ENCODE data around the gene FLOT2.
A peak's percentile ranks its signal among the peaks of the same experiment; 100 is the strongest.

The FLOT2 gene

DNA sequence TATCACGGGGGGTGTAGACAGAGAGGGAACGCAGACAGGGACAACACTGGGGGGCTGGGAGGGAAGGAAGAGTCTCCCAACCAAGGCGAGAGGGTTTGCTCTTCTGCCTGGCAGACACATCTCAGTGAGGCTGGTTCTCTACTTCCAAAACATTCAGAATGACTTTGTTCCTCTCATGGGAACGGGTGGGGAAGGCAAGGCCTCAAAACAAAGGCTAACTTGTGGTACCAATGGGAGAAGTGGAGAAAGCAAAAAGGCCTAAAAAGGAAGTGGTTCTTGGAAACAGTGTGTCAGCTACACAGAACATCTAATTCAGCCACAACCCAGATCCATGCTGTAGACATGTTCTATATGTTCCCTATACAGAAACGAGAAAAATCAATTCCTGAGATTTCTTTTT lies 7.5 kb downstream of the FLOT2 start:
- H3K9me2 ChIP-seq (replicated peaks; ENCODE audit: control insufficient read depth, low read length), result no peaks in the 10 kb centered on the region
- H3K4me3 ChIP-seq (ENCODE audit: low read length), result no peak overlapping the region
- peaks cover 10% of the 10 kb centered on the region for H3F3A ChIP-seq (ENCODE audit: control insufficient read depth, insufficient read depth)
- no peak for TF ChIP-seq EZH2phosphoT487 (IDR thresholded peaks at IDR 0.05; ENCODE audit: borderline replicate concordance, low read length)
- TF ChIP-seq, protein P1, sequence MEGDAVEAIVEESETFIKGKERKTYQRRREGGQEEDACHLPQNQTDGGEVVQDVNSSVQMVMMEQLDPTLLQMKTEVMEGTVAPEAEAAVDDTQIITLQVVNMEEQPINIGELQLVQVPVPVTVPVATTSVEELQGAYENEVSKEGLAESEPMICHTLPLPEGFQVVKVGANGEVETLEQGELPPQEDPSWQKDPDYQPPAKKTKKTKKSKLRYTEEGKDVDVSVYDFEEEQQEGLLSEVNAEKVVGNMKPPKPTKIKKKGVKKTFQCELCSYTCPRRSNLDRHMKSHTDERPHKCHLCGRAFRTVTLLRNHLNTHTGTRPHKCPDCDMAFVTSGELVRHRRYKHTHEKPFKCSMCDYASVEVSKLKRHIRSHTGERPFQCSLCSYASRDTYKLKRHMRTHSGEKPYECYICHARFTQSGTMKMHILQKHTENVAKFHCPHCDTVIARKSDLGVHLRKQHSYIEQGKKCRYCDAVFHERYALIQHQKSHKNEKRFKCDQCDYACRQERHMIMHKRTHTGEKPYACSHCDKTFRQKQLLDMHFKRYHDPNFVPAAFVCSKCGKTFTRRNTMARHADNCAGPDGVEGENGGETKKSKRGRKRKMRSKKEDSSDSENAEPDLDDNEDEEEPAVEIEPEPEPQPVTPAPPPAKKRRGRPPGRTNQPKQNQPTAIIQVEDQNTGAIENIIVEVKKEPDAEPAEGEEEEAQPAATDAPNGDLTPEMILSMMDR (IDR thresholded peaks at IDR 0.05; ENCODE audit: low read depth, low read length, poor library complexity, severe bottlenecking), result no peak
- H3K9me3 ChIP-seq (ENCODE audit: control insufficient read depth, insufficient read depth, low read length), result no peaks in the 10 kb centered on the region
- no peaks in the 10 kb centered on the region for H3K27me3 ChIP-seq (ENCODE audit: control insufficient read depth, low read length)
- no peak overlapping the region for H3K27ac ChIP-seq (ENCODE audit: low read depth, low read length)
- H3K4me1 ChIP-seq (ENCODE audit: control insufficient read depth, low read length), result peaks cover 66% of the 10 kb centered on the region
- peaks cover 23% of the 10 kb centered on the region for H3K79me2 ChIP-seq (ENCODE audit: control insufficient read depth, low read length)
- H4K20me1 ChIP-seq (ENCODE audit: control insufficient read depth, insufficient read depth, low read depth, low read length), result no peaks in the 10 kb centered on the region; the same call in 1 of the 2 replicates
- H3K36me3 ChIP-seq (ENCODE audit: control insufficient read depth, low read length), result peaks cover 24% of the 10 kb centered on the region
- H3K4me2 ChIP-seq (ENCODE audit: low read length), result no peak overlapping the region

DNA sequence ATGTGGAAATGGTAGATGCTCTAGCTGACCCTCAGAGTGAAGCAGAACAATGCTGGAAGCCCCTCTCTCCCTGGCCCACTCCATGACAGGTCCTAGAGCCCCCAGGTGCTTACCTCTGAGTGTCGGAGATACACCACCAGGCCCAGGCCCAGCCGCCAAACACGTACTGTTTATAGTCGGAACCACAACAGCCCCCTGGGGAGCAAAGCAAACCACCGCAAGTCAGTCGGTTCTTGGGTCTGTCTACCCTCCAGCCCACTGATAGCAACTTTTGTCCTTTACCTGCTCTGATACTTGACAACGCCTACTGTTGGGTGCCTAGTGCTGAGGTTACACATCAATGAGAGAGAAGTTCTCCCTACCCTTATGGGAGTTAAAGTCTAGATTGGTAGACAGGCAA lies 8.7 kb downstream of the FLOT2 start:
- Histone ChIP-seq H3K27ac (ENCODE audit: low read depth, low read length) (no peak overlapping the region), H3K79me2 (ENCODE audit: control insufficient read depth, low read length) (peaks cover 18% of the 10 kb centered on the region), H4K20me1 (ENCODE audit: control insufficient read depth, insufficient read depth, low read depth, low read length) (no peaks in the 10 kb centered on the region; the same call in 1 of the 2 replicates), H3K9me3 (ENCODE audit: control insufficient read depth, insufficient read depth, low read length) (no peaks in the 10 kb centered on the region), H3K4me1 (ENCODE audit: control insufficient read depth, low read length) (peaks cover 56% of the 10 kb centered on the region), H3K9me2 (replicated peaks; ENCODE audit: control insufficient read depth, low read length) (no peaks in the 10 kb centered on the region), H3K4me3 (ENCODE audit: low read length) (no peak overlapping the region), H3K4me2 (ENCODE audit: low read length) (peak overlapping the region; percentile 6), H3K27me3 (ENCODE audit: control insufficient read depth, low read length) (no peaks in the 10 kb centered on the region), H3K36me3 (ENCODE audit: control insufficient read depth, low read length) (peaks cover 21% of the 10 kb centered on the region), H3F3A (ENCODE audit: control insufficient read depth, insufficient read depth) (peaks cover 7% of the 10 kb centered on the region)
- TF ChIP-seq EZH2phosphoT487 (IDR thresholded peaks at IDR 0.05; ENCODE audit: borderline replicate concordance, low read length), result no peak
- TF ChIP-seq, protein P1 (IDR thresholded peaks at IDR 0.05; ENCODE audit: low read depth, low read length, poor library complexity, severe bottlenecking), result no peak

DNA sequence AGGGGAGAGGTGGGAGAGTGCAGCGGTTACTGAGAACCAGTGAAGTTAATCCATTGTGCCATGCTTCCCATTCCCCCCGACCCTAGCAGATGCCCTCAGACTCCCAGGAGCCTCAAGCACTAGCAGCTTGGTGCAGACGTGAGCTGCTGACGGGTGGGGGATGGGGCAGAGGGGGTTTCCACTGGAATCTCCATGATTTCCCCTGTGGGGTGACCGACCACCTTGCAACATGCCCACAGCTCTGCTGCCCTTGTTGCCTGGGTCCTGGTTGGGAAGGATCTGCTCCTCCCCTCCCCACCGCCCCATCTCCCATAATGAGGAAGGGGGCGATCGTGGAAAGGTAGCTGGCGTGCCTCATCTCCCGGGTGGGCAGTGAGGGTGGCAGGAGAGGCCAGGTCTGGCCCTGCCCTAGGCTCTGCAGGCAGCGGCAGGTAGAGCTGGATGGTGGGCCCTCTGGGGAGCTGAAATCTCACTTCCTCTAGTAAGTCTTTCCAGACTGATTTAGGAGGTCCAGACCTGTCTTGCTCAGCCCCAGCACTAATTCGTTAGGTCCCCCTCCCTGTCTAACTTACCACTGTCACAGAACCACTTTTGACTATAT lies 9.6 kb downstream of the FLOT2 start:
- Histone ChIP-seq H3K4me3 (ENCODE audit: low read length) (no peak overlapping the region), H3K9me3 (ENCODE audit: control insufficient read depth, insufficient read depth, low read length) (no peaks in the 10 kb centered on the region), H3F3A (ENCODE audit: control insufficient read depth, insufficient read depth) (peaks cover 3% of the 10 kb centered on the region; the same call in 1 of the 2 replicates), H3K9me2 (replicated peaks; ENCODE audit: control insufficient read depth, low read length) (no peaks in the 10 kb centered on the region), H3K79me2 (ENCODE audit: control insufficient read depth, low read length) (peaks cover 14% of the 10 kb centered on the region), H3K27me3 (ENCODE audit: control insufficient read depth, low read length) (no peaks in the 10 kb centered on the region), H3K4me2 (ENCODE audit: low read length) (no peak overlapping the region), H3K27ac (ENCODE audit: low read depth, low read length) (no peak overlapping the region), H4K20me1 (ENCODE audit: control insufficient read depth, insufficient read depth, low read depth, low read length) (no peaks in the 10 kb centered on the region; the same call in 1 of the 2 replicates), H3K36me3 (ENCODE audit: control insufficient read depth, low read length) (peaks cover 15% of the 10 kb centered on the region; the same call in 1 of the 2 replicates), H3K4me1 (ENCODE audit: control insufficient read depth, low read length) (peaks cover 47% of the 10 kb centered on the region)
- TF ChIP-seq, protein P1 (IDR thresholded peaks at IDR 0.05; ENCODE audit: low read depth, low read length, poor library complexity, severe bottlenecking), result no peak
- TF ChIP-seq EZH2phosphoT487 (IDR thresholded peaks at IDR 0.05; ENCODE audit: borderline replicate concordance, low read length), result no peak

Data from DOHH2 (cell line).